Mucosa of rectum (tissue), 2 donors: Measurements from ENCODE around the gene D2HGDH.

Experiments
- H3K27ac ChIP-seq, 2 donors: one replicate each; pipeline ENCODE4 v1.7.0; 2013; ENCODE audit warnings: inconsistent platforms in 2 of 2, low read depth in 2 of 2, low read length in 2 of 2
- H3K27me3 ChIP-seq, 2 donors: one replicate each; pipeline ENCODE4 v1.7.0; 2013; ENCODE audit warnings: low read length in 2 of 2; ENCODE audit not compliant: control insufficient read depth in 2 of 2, insufficient read depth in 2 of 2
- H3K36me3 ChIP-seq, 2 donors: one replicate each; pipeline ENCODE4 v1.7.0; 2013; ENCODE audit warnings: low read length in 2 of 2; ENCODE audit not compliant: control insufficient read depth in 2 of 2, insufficient read depth in 2 of 2
- H3K4me1 ChIP-seq, 2 donors: one replicate each; pipeline ENCODE4 v1.7.0; 2013; ENCODE audit warnings: low read length in 2 of 2, mild to moderate bottlenecking in 1 of 2; ENCODE audit not compliant: control insufficient read depth in 2 of 2, insufficient read depth in 2 of 2
- H3K4me3 ChIP-seq, 2 donors: one replicate each; pipeline ENCODE4 v1.7.0; 2013; ENCODE audit warnings: low read length in 2 of 2
- H3K9ac ChIP-seq, 2 donors: one replicate each; pipeline ENCODE4 v1.7.0; 2013; ENCODE audit warnings: low read length in 2 of 2, low read depth in 1 of 2, mild to moderate bottlenecking in 1 of 2
- H3K9me3 ChIP-seq, 2 donors: one replicate each; pipeline ENCODE4 v1.7.0; 2013; ENCODE audit warnings: low read length in 2 of 2; ENCODE audit not compliant: control insufficient read depth in 2 of 2
- donor health status: healthy.
- donor health status: Normal muscosa, but diverticular disease.

The D2HGDH gene

DNA sequence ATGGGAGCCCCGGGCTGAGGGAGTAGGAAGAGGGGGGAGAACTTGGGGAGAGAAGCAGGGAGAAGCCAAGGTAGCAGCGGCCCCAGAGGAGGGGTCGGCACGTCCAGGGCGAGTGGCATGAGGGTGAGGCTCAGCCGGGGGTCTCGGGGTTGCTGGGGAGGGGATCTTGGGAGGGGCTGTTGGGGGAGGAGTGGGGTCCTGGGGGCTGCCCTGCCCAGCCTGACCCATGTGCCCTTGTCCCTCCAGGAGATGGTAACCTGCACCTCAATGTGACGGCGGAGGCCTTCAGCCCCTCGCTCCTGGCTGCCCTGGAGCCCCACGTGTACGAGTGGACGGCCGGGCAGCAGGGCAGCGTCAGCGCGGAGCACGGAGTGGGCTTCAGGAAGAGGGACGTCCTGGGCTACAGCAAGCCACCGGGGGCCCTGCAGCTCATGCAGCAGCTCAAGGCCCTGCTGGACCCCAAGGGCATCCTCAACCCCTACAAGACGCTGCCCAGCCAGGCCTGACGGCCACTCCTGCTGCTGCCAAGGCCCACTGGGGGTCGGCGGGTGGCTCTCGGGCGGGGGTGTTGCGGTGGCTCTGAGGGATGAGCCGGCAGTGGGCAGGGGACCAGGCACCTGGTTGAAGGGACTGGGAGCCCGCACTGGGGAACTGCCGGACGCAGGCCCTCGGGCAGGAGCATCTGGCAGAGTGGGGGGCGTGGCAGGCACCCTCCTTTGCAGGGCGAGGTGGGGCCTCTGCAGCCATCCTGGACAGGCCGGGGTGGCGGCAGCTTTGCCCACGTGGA lies 33.2 kb downstream of the D2HGDH start:
- no peak overlapping the region for H3K4me3 ChIP-seq
- no peaks in the 10 kb centered on the region for H3K4me1 ChIP-seq
- H3K27ac ChIP-seq, result no peak overlapping the region
- no peaks in the 10 kb centered on the region for H3K9me3 ChIP-seq
- no peak overlapping the region for H3K9ac ChIP-seq
- peaks cover 0 to 4% of the 10 kb centered on the region in 2 donors for H3K36me3 ChIP-seq
- H3K27me3 ChIP-seq, result no peaks in the 10 kb centered on the region

DNA sequence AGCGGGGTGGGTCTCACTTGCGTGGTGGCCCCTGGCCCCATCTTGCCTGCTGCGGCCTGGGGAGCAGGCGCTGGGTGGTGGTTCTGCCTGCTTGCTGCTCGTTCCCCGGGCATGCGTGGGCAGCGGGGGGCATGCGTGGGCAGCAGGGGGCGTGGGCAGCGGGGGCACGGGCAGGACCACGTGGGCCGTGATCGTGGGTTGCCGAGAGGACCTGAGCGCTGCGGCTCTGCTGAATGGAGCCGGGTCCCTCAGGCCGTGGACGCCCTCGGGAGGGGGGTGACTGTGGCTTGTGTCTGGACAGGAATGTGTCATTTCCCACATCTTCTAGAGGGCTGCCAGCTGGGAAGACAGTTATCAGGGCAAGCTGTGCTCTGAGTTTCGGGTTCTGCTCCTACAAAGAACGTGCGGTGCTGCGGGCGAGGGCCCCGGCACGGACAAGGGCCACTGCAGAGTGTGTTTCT lies 33.9 kb downstream of the D2HGDH start:
- Histone ChIP-seq H3K4me3 (no peak overlapping the region), H3K9me3 (no peaks in the 10 kb centered on the region), H3K9ac (no peak overlapping the region), H3K27ac (no peak overlapping the region), H3K27me3 (no peaks in the 10 kb centered on the region), H3K36me3 (peaks cover 0 to under 1% of the 10 kb centered on the region in 2 donors), H3K4me1 (peaks cover 3% of the 10 kb centered on the region in 2 donors)

DNA sequence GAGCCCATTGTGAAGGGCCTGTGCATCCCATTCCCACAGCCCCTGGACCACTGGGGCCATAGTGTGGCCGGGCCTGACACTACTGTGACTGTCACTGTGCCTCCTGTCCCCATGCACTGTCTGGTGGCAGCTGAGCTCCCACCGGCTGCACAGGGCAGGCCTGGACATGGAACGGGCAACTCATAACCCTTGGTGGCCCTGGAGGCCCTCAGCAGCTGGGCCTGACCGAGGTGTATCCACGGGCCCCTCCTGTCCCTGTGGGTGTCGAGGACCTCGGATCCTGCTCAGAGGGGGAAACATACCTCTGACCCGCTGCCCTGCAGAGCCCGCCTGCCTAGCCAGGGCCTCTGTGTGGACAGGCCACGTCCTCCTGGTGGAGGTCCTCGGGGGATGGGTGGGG lies 34.4 kb downstream of the D2HGDH start:
- no peak overlapping the region for H3K4me3 ChIP-seq
- peaks cover 8% of the 10 kb centered on the region in 2 donors for H3K4me1 ChIP-seq
- no peak overlapping the region for H3K9ac ChIP-seq
- H3K27me3 ChIP-seq, result no peaks in the 10 kb centered on the region
- H3K36me3 ChIP-seq, result no peaks in the 10 kb centered on the region
- H3K9me3 ChIP-seq, result no peaks in the 10 kb centered on the region
- no peak overlapping the region for H3K27ac ChIP-seq

DNA sequence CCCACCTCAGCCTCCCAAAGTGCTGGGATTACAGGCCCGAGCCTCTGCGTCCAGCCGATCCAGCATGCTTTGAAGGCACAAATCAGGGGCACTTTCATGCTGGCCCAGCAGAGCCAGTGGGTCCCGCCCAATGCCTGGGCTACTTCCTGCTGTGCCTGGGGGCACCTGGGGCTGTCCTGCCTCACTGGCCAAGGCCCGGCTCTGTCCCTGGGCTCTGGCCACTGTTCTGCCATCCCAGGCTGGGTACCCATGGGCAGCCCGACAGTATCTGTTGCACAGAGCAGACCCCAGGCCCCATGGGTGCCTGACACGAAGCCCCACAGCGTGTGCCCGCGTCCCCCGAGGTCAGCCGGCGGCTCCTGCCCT lies 35.4 kb downstream of the D2HGDH start:
- no peak overlapping the region for H3K27ac ChIP-seq
- no peaks in the 10 kb centered on the region for H3K27me3 ChIP-seq
- no peak overlapping the region for H3K9ac ChIP-seq
- H3K4me1 ChIP-seq, result peaks cover 10 to 16% of the 10 kb centered on the region in 2 donors
- H3K36me3 ChIP-seq, result no peaks in the 10 kb centered on the region
- no peak overlapping the region for H3K4me3 ChIP-seq
- no peaks in the 10 kb centered on the region for H3K9me3 ChIP-seq

DNA sequence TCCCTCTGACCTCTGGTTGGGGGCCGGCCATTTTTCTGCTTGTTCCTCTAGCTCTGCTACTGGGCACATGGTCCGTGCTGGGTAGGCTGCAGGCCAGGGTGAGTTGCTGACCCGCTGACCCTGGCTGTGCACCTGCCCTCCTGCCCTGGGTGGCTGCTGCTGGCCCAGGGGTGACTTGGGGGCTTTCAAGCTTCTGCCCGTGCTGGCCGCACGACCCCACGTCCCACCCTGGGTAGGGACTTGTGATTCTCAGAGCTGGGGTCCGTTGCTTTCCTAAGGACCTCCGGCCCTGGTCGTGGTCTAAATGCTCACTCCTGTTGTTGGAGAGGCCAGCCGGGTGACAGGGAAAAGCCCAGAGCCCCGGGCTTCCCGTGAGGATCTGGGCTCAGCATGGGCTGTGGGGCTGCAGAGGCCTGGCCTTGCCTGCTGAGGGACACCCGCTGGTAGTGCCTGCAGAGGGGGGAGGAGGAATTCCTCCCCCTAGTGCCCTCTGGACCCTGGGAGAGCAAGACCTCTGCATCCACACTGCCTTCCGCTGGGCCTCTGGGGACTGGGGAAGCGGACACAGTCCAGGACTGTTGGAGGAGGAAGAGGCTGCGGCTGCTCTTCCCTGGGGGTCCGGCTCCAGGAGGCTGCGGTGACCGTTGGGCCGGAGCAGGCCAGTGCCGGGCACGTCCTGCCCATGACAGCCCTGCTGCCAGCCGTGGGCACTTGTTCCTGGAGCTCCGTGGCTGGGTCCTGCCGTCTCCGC lies 35.9 kb downstream of the D2HGDH start:
- H3K4me3 ChIP-seq, result no peak overlapping the region
- H3K36me3 ChIP-seq, result no peaks in the 10 kb centered on the region
- H3K27ac ChIP-seq, result no peak overlapping the region
- no peak overlapping the region for H3K9ac ChIP-seq
- H3K9me3 ChIP-seq, result no peaks in the 10 kb centered on the region
- H3K27me3 ChIP-seq, result no peaks in the 10 kb centered on the region
- H3K4me1 ChIP-seq, result peaks cover 15 to 22% of the 10 kb centered on the region in 2 donors

DNA sequence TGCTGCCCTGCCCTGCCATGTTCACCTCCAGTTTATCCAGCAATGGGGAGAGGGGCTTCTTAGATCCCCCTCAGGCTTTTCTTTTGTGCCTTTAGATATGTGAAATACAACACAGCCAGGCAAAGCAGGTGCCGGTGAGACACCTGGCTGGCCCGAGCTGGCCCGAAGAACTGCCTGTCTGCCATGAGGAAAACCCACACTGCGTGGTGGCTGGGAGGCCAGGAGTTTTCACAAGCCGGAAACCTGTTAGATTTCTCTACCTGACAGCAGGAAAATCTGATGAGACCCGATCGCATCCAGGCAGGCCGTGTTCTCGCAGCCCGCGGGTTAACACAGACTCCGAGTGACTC lies 36.5 kb downstream of the D2HGDH start:
- no peak overlapping the region for H3K9ac ChIP-seq
- H3K4me3 ChIP-seq, result no peak overlapping the region
- H3K36me3 ChIP-seq, result no peaks in the 10 kb centered on the region
- no peak overlapping the region for H3K27ac ChIP-seq
- no peaks in the 10 kb centered on the region for H3K27me3 ChIP-seq
- H3K4me1 ChIP-seq, result peaks cover 21 to 27% of the 10 kb centered on the region in 2 donors
- H3K9me3 ChIP-seq, result no peaks in the 10 kb centered on the region

DNA sequence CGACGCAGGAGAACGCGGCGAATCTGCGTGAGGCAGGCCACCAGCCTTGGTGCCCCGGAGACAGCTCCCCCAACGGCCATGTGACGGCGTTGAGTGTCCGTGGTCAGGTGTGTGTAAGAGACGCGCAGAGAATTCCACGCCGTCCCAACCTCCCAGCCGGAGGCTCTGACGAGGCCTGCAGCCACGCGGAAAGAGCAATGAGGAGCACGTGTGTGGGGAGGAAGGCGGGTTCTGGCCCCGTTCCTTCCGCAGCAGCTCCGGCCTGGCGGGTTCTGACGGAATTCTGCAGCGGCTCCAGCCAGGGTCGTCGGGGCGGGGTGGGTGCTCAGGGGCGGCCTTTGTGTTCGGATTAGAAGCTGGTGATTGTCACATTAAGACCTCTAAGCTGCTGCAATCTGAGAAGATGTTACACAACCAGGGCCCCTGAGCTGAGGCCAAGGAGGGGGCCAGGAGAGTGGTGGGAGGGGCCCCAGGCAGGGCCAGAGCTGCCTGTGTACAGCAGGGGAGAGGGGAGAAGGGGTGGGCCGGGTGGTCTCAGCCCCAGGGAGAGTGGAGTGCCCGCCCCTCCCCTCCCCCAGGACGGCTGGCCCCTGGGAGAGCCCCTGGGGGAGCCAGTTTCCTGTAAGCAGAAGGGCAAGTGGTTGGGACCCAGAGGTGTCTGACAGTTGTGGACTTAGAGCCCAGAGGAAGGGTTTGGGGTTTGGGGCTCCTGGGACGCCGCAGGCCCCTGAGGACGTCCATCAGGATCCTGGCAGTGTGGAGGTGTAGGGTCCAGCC lies 37.0 kb downstream of the D2HGDH start:
- Histone ChIP-seq H3K9ac (no peak overlapping the region), H3K36me3 (no peaks in the 10 kb centered on the region), H3K4me1 (peaks cover 24 to 32% of the 10 kb centered on the region in 2 donors), H3K4me3 (no peak overlapping the region), H3K27ac (no peak overlapping the region), H3K27me3 (no peaks in the 10 kb centered on the region), H3K9me3 (no peaks in the 10 kb centered on the region)

DNA sequence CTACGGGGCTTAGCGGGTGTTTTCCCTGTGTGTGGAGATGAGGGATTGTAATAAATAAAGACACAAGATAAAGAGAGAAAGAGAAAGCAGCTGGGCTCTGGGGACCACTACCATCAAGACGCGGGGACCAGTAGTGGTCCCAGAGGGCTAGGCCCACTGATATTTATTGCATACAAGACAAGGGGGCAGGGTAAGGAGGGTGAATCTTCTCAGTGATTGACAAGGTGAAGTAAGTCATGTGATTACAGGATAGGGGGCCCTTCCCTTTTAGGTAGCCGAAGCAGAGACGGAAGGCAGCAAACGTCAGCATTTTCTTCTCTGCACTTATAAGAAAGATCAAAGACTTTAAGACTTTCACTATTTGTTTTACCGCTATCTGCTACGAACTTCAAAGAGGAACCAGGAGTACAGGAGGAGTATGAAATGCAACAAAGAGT lies 37.7 kb downstream of the D2HGDH start:
- no peak overlapping the region for H3K4me3 ChIP-seq
- no peaks in the 10 kb centered on the region for H3K36me3 ChIP-seq
- no peak overlapping the region for H3K27ac ChIP-seq
- no peaks in the 10 kb centered on the region for H3K27me3 ChIP-seq
- H3K9ac ChIP-seq, result no peak overlapping the region
- peaks cover 24 to 36% of the 10 kb centered on the region in 2 donors for H3K4me1 ChIP-seq
- no peaks in the 10 kb centered on the region for H3K9me3 ChIP-seq

DNA sequence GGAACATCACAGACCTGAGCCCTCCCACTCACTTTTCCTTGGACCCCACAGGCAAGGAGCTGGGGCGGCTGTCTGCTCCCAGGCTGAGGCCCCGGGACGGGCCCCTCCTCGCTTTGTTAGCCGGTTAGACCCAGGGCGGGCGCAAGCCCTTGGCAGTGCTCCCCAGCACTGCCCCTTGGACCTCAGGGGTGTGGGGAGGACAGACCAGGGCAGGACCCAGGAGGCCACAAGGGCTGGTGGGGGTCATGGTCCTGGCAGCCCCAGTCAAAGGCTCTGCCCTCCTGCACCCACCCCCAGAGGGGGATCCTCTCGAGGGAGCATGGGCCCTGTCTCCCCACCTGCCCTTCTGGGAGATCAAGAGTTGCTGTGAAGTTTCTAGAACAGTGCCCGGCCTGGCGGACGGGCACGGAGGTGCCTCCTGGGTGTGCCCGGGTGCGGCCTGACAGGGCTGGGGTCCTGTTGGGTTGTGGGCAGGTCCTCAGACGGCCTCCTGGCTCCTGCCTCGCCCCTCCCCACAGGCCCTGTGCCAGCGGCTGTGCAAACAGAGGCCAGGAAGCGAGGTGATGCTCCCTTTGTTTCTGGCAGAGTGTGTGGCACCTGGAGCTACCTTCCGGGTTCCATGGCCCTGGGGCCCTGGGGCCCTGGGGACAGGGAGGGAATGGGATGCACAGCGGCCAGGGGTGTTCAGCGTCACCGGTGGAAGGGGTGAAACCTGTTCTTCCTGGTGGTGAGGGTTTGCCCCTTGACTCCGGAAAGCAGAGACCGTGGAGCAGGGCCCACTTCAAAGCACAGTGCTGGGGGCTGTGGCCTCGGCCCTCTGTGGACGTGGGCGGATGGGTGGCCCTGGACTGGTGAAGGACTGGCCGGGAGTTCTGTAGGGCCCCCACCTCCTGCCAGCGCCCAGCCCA lies 39.3 kb downstream of the D2HGDH start:
- H3K36me3 ChIP-seq, result no peaks in the 10 kb centered on the region
- H3K9ac ChIP-seq, result peak overlapping the region in 1 of 2 donors; percentile 86
- peak overlapping the region; percentile 88 to 91 for H3K27ac ChIP-seq
- no peaks in the 10 kb centered on the region for H3K27me3 ChIP-seq
- peak overlapping the region; percentile 44 to 57 for H3K4me3 ChIP-seq
- no peaks in the 10 kb centered on the region for H3K9me3 ChIP-seq
- peaks cover 27 to 47% of the 10 kb centered on the region in 2 donors for H3K4me1 ChIP-seq
